D721Med (cell line): ENCODE data around the gene SLC25A12.
"Not testable (repeated sequence)": the region's sequence is repeated elsewhere in the genome, so short reads cannot be mapped to it uniquely, and the experiment has no call there.

Experiments
- DNase-seq: peaks from one replicate; pipeline ENCODE4 v3.0.0; 2011; ENCODE audit warnings: low spot score; ENCODE audit not compliant: insufficient read length
- FAIRE-seq: peaks from 2 replicates; lab custom pipeline; 2011; peaks lifted over from hg19 to GRCh38; lab: Jason Lieb, UNC
- TF ChIP-seq, protein P1 (sequence below): IDR thresholded peaks from 2 replicates; pipeline ENCODE4 v1.5.1; 2012; ENCODE audit warnings: mild to moderate bottlenecking, control low read depth; ENCODE audit not compliant: insufficient read depth; ENCODE audit errors: missing control alignments

SLC25A12 gene

GRCh38 chr2:171792157-171792556 lies 101.9 kb downstream of the SLC25A12 start:
- DNase-seq (no peak), FAIRE-seq (no peak)
- TF ChIP-seq, protein P1, sequence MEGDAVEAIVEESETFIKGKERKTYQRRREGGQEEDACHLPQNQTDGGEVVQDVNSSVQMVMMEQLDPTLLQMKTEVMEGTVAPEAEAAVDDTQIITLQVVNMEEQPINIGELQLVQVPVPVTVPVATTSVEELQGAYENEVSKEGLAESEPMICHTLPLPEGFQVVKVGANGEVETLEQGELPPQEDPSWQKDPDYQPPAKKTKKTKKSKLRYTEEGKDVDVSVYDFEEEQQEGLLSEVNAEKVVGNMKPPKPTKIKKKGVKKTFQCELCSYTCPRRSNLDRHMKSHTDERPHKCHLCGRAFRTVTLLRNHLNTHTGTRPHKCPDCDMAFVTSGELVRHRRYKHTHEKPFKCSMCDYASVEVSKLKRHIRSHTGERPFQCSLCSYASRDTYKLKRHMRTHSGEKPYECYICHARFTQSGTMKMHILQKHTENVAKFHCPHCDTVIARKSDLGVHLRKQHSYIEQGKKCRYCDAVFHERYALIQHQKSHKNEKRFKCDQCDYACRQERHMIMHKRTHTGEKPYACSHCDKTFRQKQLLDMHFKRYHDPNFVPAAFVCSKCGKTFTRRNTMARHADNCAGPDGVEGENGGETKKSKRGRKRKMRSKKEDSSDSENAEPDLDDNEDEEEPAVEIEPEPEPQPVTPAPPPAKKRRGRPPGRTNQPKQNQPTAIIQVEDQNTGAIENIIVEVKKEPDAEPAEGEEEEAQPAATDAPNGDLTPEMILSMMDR = no peak

DNA sequence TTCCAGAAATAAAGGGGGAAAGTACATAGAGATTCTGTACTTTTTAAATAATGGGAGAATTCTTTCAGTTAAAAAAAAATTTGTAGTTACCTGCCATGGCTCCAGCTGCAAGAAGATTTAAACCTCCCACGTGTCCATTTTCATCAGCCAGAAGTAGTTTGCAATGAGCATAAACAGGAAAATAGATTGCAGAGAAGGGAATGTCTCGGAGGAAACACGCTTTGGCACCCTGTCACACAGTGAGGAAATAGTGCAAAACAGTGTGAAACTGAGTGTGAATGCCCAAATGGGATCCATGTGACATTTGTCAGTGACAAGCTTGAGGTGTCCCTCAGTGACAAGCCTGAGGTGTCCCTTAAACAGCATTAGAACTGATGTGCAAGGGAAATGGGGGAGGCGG lies 102.7 kb downstream of the SLC25A12 start:
- DNase-seq = no peak
- no peak for FAIRE-seq
- TF ChIP-seq, protein P1 = no peak

GRCh38 chr2:171789956-171790355 lies 104.1 kb downstream of the SLC25A12 start:
- TF ChIP-seq, protein P1 = no peak
- FAIRE-seq = no peak
- no peak for DNase-seq

GRCh38 chr2:171788316-171788993 lies 105.6 kb downstream of the SLC25A12 start:
- TF ChIP-seq, protein P1 = no peak
- DNase-seq = no peak
- FAIRE-seq = no peak

DNA sequence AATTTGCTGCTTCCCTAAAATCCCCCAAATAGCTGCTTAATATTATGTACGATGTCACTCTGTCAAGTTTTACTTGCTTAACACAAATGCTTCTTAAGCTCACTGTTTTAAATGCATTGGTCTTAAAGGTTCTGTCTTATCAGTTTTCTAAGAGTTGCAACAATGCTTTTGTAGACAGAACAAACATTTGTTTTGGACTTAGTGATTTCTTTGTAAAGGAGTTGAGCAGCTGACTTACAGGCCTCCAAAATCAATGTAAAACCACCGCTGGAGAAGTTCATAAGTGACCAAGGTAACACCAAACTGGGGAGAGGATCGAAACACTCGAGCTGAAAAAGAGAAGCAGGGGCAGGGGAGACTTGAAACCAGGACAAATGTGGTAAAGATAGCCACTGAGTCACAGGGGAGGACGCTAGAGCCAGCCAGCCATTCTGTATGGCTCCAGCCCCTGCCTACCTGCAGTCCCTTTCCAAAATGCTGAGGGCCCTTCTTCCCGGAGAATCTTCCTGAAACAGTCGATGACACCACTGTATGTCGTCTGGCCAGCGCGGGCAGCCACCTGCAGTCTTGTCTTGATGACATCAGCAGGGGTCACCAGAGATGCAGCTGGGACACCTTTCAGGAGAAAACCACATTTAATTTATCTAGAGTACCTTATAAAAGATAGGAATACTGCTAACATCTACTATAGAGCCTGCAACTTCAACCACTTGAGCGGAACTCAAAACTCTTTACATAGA lies 106.5 kb downstream of the SLC25A12 start:
- TF ChIP-seq, protein P1 = no peak
- FAIRE-seq (no peak), DNase-seq (no peak)

- no peak for DNase-seq
- FAIRE-seq = no peak
- TF ChIP-seq, protein P1 = no peak
Measured at GRCh38 chr2:171785450-171785849, 108.6 kb downstream of the SLC25A12 start.

DNA sequence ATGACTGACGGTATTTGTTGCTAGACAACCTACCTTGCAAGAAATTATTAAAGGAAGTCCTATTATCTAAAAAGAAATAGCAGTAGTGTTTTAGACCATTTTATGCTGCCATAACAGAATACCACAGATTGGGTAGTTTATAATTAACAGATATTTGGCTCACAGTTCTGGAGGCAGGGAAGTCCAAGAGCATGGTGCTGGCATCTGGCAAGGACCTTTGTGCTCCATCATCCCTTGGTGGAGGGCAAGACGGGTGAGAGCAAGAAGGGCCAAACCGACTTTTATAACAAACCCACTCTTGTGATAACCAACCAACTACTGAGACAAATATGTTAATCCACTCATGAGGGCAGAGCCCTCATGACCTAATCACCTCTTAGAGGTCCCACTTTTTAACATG lies 115.5 kb downstream of the SLC25A12 start:
- DNase-seq = no peak
- TF ChIP-seq, protein P1 = no peak
- no peak for FAIRE-seq

DNA sequence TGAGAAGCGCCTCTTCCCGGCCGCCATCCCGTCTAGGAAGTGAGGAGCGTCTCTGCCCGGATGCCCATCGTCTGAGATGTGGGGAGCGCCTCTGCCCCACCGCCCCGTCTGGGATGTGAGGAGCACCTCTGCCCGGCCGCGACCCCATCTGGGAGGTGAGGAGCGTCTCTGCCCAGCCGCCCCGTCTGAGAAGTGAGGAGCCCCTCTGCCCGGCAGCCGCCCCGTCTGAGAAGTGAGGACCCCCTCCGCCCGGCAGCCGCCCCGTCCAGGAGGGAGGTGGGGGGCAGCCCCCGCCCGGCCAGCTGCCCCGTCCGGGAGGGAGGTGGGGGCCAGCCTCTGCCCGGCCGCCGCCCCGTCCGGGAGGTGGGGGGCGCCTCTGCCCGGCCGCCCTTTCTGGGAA lies 119.5 kb downstream of the SLC25A12 start:
- FAIRE-seq, DNase-seq: not testable (repeated sequence)
